BJ (cell line): ENCODE data around the gene MRPL10. TPM values are rescaled to one million over a fixed set of nuclear protein-coding genes. Genes with fewer than 3 reads are reported as not detected.

ENCODE experiments used
- CTCF ChIA-PET: fragments of 350-600 bp; formaldehyde crosslinking; extraction: SDS; loops from one replicate; lab custom pipeline; 2021; ENCODE audit warnings: antibody characterized with exemption, inconsistent platforms; lab: Yijun Ruan, JAX
- POLR2A ChIA-PET: fragments of 300-600 bp; sonication (Branson Sonifier 250); formaldehyde crosslinking; extraction: SDS; loops from one replicate; lab custom pipeline; 2021; ENCODE audit warnings: antibody characterized with exemption; lab: Charles Lee
- DNase-seq: peaks from one replicate; pipeline ENCODE4 v3.0.0-alpha.2; 2011; ENCODE audit warnings: low read depth
- H3K27me3 ChIP-seq: 2 replicates; pipeline ENCODE4 v1.6.0; 2011; ENCODE audit warnings: low read length; ENCODE audit not compliant: control insufficient read depth, insufficient read depth
- H3K36me3 ChIP-seq: 2 replicates; pipeline ENCODE4 v1.5.1; 2011; ENCODE audit warnings: low read length; ENCODE audit not compliant: control insufficient read depth, insufficient read depth
- H3K4me3 ChIP-seq: 2 replicates; pipeline ENCODE4 v1.5.1; 2011; ENCODE audit warnings: low read depth, mild to moderate bottlenecking, control low read depth, low read length
- CTCF ChIP-seq: IDR thresholded peaks from 2 replicates; pipeline ENCODE4 v1.5.1; 2011; ENCODE audit warnings: low read depth, mild to moderate bottlenecking, control low read depth, inconsistent platforms, low read length, moderate library complexity; ENCODE audit not compliant: insufficient read depth
- polyA plus RNA-seq: library from polyadenylated mRNA; depleted of rRNA; stranded (reverse); fragments of >200 nt; gene quantifications from 2 replicates; pipeline ENCODE4 v1.2.3, GENCODE V29; 2011

The MRPL10 gene
- polyA plus RNA-seq, 1 experiment: 59.2 TPM

GRCh38 chr17:47819475-47819874, 11.9 kb downstream of the MRPL10 start:
- no peak overlapping the region for H3K4me3 ChIP-seq
- H3K36me3 ChIP-seq: peaks cover 24% of the 10 kb centered on the region
- CTCF ChIA-PET: no interaction called here
- POLR2A ChIA-PET: no interaction called here
- no peak for DNase-seq
- no peaks in the 10 kb centered on the region for H3K27me3 ChIP-seq
- no peak for TF ChIP-seq CTCF

GRCh38 chr17:47818002-47818695, 13.2 kb downstream of the MRPL10 start:
- Histone ChIP-seq H3K36me3 (peaks cover 19% of the 10 kb centered on the region), H3K4me3 (no peak overlapping the region), H3K27me3 (no peaks in the 10 kb centered on the region)
- no peak for DNase-seq
- CTCF ChIA-PET: no interaction called here
- no peak for TF ChIP-seq CTCF
- POLR2A ChIA-PET: no interaction called here

- ChIA-PET CTCF (interaction anchor here (0.6 kb wide), 1 partner anchor 118 kb away, joined by 3 read pairs; no protein-coding TSS in a partner anchor), POLR2A (no interaction called here)
- TF ChIP-seq CTCF: no peak
- no peak overlapping the region for H3K4me3 ChIP-seq
- H3K36me3 ChIP-seq: peaks cover 19% of the 10 kb centered on the region
- no peak for DNase-seq
- no peaks in the 10 kb centered on the region for H3K27me3 ChIP-seq
Observed at GRCh38 chr17:47816947-47817346, 14.4 kb downstream of the MRPL10 start.

DNA sequence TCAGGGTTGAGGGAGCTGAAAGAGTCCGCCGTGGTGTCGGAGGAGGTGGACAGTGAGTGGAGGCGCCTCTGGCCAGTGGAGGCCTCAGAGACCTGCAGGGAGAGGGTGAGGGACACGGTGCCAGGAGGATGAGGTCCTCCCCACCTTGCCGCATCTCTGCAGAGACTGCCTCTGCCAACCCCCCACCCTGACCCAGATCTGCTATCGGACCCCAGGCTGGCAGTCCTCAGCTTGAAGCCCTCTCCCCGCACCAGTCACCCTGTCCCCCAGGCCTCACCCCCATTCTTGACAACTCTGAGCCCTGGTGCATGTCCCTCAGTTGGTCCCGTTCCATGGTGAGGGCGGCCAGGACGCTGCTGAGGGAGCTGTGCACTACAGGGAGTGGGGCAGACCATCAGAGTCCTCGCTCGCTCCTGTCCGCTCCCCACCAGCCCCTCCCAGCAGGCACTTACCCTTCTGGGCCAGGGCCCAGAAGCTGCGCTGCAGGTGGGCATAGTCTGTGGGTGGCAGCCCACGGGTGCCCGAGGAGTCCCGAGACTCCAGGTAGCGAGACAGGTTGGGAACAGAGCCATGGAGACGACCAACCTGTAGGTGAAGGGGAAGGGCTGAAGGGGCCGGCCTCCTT, 15.1 kb downstream of the MRPL10 start:
- no peak for DNase-seq
- Histone ChIP-seq H3K36me3 (peaks cover 19% of the 10 kb centered on the region), H3K27me3 (no peaks in the 10 kb centered on the region), H3K4me3 (no peak overlapping the region)
- ChIA-PET CTCF (interaction anchor here (0.6 kb wide), 1 partner anchor 10 kb away, joined by 3 read pairs; no protein-coding TSS in a partner anchor), POLR2A (no interaction called here)
- TF ChIP-seq CTCF: no peak

DNA sequence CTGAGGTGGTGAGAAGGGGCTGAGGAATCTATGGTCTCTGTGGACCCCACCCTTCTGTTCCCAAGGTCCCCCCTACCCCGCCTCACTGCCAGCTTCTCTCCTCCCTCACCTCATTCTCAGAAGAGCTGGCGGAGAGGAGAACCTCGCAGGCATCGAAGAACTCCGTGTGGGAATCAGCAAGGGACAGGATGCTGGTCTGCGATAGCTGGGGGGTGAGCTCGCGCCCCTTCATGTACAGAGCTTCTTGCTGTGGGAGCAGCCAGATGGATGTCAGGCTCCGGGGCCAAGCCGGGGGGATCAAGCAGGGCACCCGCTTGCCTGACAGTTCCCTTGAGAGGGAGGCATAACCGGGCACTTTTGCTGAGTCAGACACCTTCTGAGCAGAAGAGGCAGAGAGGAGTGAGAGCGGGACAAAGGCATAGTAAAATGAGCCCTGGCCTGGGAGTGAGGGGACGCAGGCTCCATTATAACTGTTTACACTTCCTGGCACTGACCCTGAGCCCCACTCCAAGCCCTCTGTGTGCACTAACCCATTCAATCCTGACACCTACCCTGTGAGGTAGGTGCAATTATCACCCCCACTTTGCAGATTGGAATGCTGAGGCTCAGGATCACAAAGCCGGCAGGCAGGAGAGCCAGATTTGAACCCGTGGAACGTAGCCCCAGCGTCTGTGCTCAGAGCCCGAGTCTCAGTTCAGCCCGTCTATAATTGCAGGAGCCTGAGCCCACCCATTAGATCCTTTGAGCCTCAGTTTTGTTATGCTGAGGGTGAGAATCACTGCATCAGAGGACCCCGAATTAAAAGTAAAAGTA, 16.0 kb downstream of the MRPL10 start:
- ChIA-PET POLR2A (no interaction called here), CTCF (interaction anchor here (1.1 to 1.3 kb wide), 2 partner anchors 13 to 14 kb away, joined by 3 to 5 read pairs; no protein-coding TSS in a partner anchor)
- H3K36me3 ChIP-seq: peaks cover 21% of the 10 kb centered on the region

More for the DNA sequence above, 16.0 kb downstream of the MRPL10 start:
- no peak for TF ChIP-seq CTCF
- H3K4me3 ChIP-seq: no peak overlapping the region
- no peak for DNase-seq
- no peaks in the 10 kb centered on the region for H3K27me3 ChIP-seq
